Measurements from ENCODE around the gene INCA1.

The INCA1 gene

GRCh38 chr17:5014357-5014756 lies 17.0 kb upstream of the INCA1 start:
- Histone ChIP-seq H4K20me1 (ENCODE audit: low read depth, low read length) (no peaks in the 10 kb centered on the region), H3K9me2 (replicated peaks; ENCODE audit: insufficient read depth, low read length) (no peaks in the 10 kb centered on the region), H3K9ac (ENCODE audit: low read length) (no peak overlapping the region), H3K9me3 (ENCODE audit: insufficient read depth, low read length) (no peaks in the 10 kb centered on the region), H3K79me2 (ENCODE audit: insufficient read depth, low read length) (no peaks in the 10 kb centered on the region), H3K27ac (ENCODE audit: low read depth, low read length) (no peak overlapping the region), H3K36me3 (ENCODE audit: low read length) (no peaks in the 10 kb centered on the region), H3K4me2 (ENCODE audit: low read depth, low read length, poor library complexity, severe bottlenecking) (no peak overlapping the region), H3F3A (ENCODE audit: insufficient read depth) (no peaks in the 10 kb centered on the region), H3K4me3 (ENCODE audit: insufficient read depth, low read length, poor library complexity, severe bottlenecking) (no peak overlapping the region), H2AFZ (ENCODE audit: low read depth, low read length, severe bottlenecking) (no peak overlapping the region), H3K27me3 (ENCODE audit: low read length) (no peaks in the 10 kb centered on the region)
- TF ChIP-seq EZH2phosphoT487 (conservative IDR thresholded peaks at IDR 0.05; ENCODE audit: low read length) (no peak), CTCF (IDR thresholded peaks at IDR 0.05; ENCODE audit: insufficient read depth, low read length, poor library complexity, severe bottlenecking) (no peak)

DNA sequence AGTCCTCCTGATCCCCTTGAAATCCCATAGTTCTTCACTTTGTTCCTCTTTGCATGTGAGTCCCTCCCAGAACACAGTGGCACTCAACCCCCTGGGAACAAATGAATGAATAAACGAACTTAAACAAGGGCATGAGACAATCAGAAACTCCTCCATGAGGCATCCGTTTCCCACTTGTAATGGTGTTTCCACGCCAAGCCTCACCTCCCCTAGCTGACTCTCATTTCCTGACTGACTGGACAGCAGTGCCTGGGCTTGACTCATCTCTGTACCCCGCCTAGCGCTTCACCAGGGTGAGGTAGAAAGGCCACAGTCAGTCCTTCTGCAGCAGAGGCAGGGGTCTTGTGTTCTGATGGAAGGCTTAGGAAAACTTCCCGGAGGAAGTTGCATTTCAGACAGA lies 14.6 kb upstream of the INCA1 start:
- Histone ChIP-seq H3K4me3 (ENCODE audit: insufficient read depth, low read length, poor library complexity, severe bottlenecking) (no peak overlapping the region), H3K27me3 (ENCODE audit: low read length) (no peaks in the 10 kb centered on the region), H3K9me2 (replicated peaks; ENCODE audit: insufficient read depth, low read length) (no peaks in the 10 kb centered on the region), H3K36me3 (ENCODE audit: low read length) (no peaks in the 10 kb centered on the region), H2AFZ (ENCODE audit: low read depth, low read length, severe bottlenecking) (no peak overlapping the region), H3K9ac (ENCODE audit: low read length) (no peak overlapping the region), H3K9me3 (ENCODE audit: insufficient read depth, low read length) (no peaks in the 10 kb centered on the region), H3F3A (ENCODE audit: insufficient read depth) (no peaks in the 10 kb centered on the region), H3K4me2 (ENCODE audit: low read depth, low read length, poor library complexity, severe bottlenecking) (no peak overlapping the region), H4K20me1 (ENCODE audit: low read depth, low read length) (no peaks in the 10 kb centered on the region), H3K27ac (ENCODE audit: low read depth, low read length) (no peak overlapping the region), H3K79me2 (ENCODE audit: insufficient read depth, low read length) (no peaks in the 10 kb centered on the region)
- TF ChIP-seq EZH2phosphoT487 (conservative IDR thresholded peaks at IDR 0.05; ENCODE audit: low read length), result no peak
- TF ChIP-seq CTCF (IDR thresholded peaks at IDR 0.05; ENCODE audit: insufficient read depth, low read length, poor library complexity, severe bottlenecking), result no peak

DNA sequence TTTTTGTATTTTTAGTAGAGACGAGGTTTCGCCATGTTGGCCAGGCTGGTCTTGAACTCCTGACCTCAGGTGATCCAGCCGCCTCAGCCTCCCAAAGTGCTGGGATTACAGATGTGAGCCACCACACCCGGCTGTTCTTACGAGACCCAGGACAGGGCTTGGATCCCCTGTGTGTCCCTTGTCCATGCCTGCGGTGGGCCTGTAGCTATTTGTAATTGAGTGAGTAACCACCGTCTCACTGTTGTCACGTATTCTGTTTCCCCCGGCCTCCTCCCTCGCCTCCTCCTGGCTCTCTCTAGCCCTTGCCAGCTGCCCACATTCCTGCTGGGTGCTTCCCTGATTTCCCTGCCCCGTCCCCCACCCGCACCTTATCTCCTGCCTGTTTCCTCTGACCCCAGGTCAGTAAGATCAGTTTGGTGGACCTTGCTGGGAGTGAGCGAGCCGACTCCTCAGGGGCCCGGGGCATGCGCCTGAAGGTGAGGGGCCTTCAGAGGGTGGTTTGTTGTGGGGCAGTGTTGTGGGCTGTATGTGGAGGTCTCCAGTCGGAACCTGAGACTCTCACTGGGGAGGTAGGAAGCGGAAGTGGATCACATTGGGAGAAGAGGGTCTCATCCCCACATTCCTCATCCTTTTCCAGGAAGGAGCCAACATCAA lies 6.0 kb upstream of the INCA1 start:
- no peaks in the 10 kb centered on the region for H3F3A ChIP-seq (ENCODE audit: insufficient read depth)
- no peaks in the 10 kb centered on the region for H3K9me2 ChIP-seq (replicated peaks; ENCODE audit: insufficient read depth, low read length)
- no peaks in the 10 kb centered on the region for H3K79me2 ChIP-seq (ENCODE audit: insufficient read depth, low read length)
- H3K4me3 ChIP-seq (ENCODE audit: insufficient read depth, low read length, poor library complexity, severe bottlenecking), result no peak overlapping the region
- H2AFZ ChIP-seq (ENCODE audit: low read depth, low read length, severe bottlenecking), result no peak overlapping the region
- H3K9me3 ChIP-seq (ENCODE audit: insufficient read depth, low read length), result no peaks in the 10 kb centered on the region
- no peaks in the 10 kb centered on the region for H4K20me1 ChIP-seq (ENCODE audit: low read depth, low read length)
- no peak overlapping the region for H3K27ac ChIP-seq (ENCODE audit: low read depth, low read length)
- H3K9ac ChIP-seq (ENCODE audit: low read length), result no peak overlapping the region
- no peaks in the 10 kb centered on the region for H3K36me3 ChIP-seq (ENCODE audit: low read length)
- no peak overlapping the region for H3K4me2 ChIP-seq (ENCODE audit: low read depth, low read length, poor library complexity, severe bottlenecking)
- H3K27me3 ChIP-seq (ENCODE audit: low read length), result no peaks in the 10 kb centered on the region
- TF ChIP-seq CTCF (IDR thresholded peaks at IDR 0.05; ENCODE audit: insufficient read depth, low read length, poor library complexity, severe bottlenecking), result no peak
- no peak for TF ChIP-seq EZH2phosphoT487 (conservative IDR thresholded peaks at IDR 0.05; ENCODE audit: low read length)
